Measurements from ENCODE around the gene EGLN3.

GRCh38 chr14:33900706-33901105, 50.2 kb downstream of the EGLN3 start:
- TF ChIP-seq TOX (CRISPR knock-in tag; IDR thresholded peaks at IDR 0.05; ENCODE audit: borderline replicate concordance) (no peak), TSHZ2 (CRISPR knock-in tag; IDR thresholded peaks at IDR 0.05) (no peak), RARB (CRISPR knock-in tag; IDR thresholded peaks at IDR 0.05) (no peak), ZFP30 (CRISPR knock-in tag; IDR thresholded peaks at IDR 0.05) (no peak), ESRRG (CRISPR knock-in tag; IDR thresholded peaks at IDR 0.05) (no peak), TCF4 (CRISPR knock-in tag; IDR thresholded peaks at IDR 0.05; ENCODE audit: borderline replicate concordance) (no peak), ARNTL (CRISPR knock-in tag; IDR thresholded peaks at IDR 0.05; ENCODE audit: borderline replicate concordance, low read depth) (no peak), CREB5 (CRISPR knock-in tag; IDR thresholded peaks at IDR 0.05; ENCODE audit: low read depth) (no peak), ZNF565 (CRISPR knock-in tag; conservative IDR thresholded peaks at IDR 0.05; ENCODE audit: low read depth) (no peak), OSR1 (CRISPR knock-in tag; IDR thresholded peaks at IDR 0.05) (no peak), ZNF70 (CRISPR knock-in tag; IDR thresholded peaks at IDR 0.05) (no peak), ZC3H10 (CRISPR knock-in tag; IDR thresholded peaks at IDR 0.05) (no peak)
